PFSK-1 (cell line): ENCODE results near the gene CASQ1.

ENCODE experiments used
- FOXP2 ChIP-seq: optimal IDR thresholded peaks from 2 replicates; pipeline ENCODE3; 2011; ENCODE audit warnings: borderline replicate concordance, control low read depth, inconsistent platforms; ENCODE audit not compliant: insufficient read depth; ENCODE audit errors: extremely low read length, extremely low read depth
- POLR2AphosphoS5 ChIP-seq: IDR thresholded peaks from 2 replicates; pipeline ENCODE4 v1.6.1; 2012; ENCODE audit warnings: low read depth, mild to moderate bottlenecking, control low read depth, low read length, moderate library complexity
- REST ChIP-seq, 2 experiments: IDR thresholded peaks; 2 replicates each; pipeline versions ENCODE4 v1.6.1 to v1.8.0; 2011 to 2012; ENCODE audit warnings: low read depth in 2 of 2, low read length in 2 of 2, control low read depth in 1 of 2, inconsistent platforms in 1 of 2, mild to moderate bottlenecking in 1 of 2, moderate library complexity in 1 of 2; ENCODE audit not compliant: insufficient read depth in 1 of 2
- SIN3A ChIP-seq: IDR thresholded peaks from 2 replicates; pipeline ENCODE4 v1.6.1; 2012; ENCODE audit warnings: mild to moderate bottlenecking, low read length, moderate library complexity, borderline replicate concordance; ENCODE audit not compliant: insufficient read depth
- TAF1 ChIP-seq: IDR thresholded peaks from 2 replicates; pipeline ENCODE4 v1.6.1; 2012; ENCODE audit warnings: low read length, control low read depth, borderline replicate concordance; ENCODE audit not compliant: insufficient read depth

Gene CASQ1

GRCh38 chr1:160171980-160172379, 18.4 kb upstream of the CASQ1 start:
- TF ChIP-seq POLR2AphosphoS5 (no peak), FOXP2 (no peak), SIN3A (no peak), REST (IDR thresholded peaks at IDR 0.05; ENCODE audit: insufficient read depth in 1 of 2, low read depth in 2 of 2, low read length in 2 of 2) (no peak), TAF1 (no peak)

GRCh38 chr1:160177231-160177630, 13.1 kb upstream of the CASQ1 start:
- TF ChIP-seq FOXP2 = no peak

GRCh38 chr1:160177667-160178066, 12.7 kb upstream of the CASQ1 start:
- TF ChIP-seq REST (IDR thresholded peaks at IDR 0.05; ENCODE audit: insufficient read depth in 1 of 2, low read depth in 2 of 2, low read length in 2 of 2) (no peak), SIN3A (no peak), FOXP2 (no peak), TAF1 (no peak), POLR2AphosphoS5 (no peak)

- no peak for TF ChIP-seq REST (IDR thresholded peaks at IDR 0.05; ENCODE audit: insufficient read depth in 1 of 2, low read depth in 2 of 2, low read length in 2 of 2)
- no peak for TF ChIP-seq SIN3A
- no peak for TF ChIP-seq TAF1
- no peak for TF ChIP-seq FOXP2
- no peak for TF ChIP-seq POLR2AphosphoS5
Observed at GRCh38 chr1:160178731-160179130, 11.6 kb upstream of the CASQ1 start.

- no peak for TF ChIP-seq SIN3A
- TF ChIP-seq POLR2AphosphoS5 = no peak
- TF ChIP-seq REST (IDR thresholded peaks at IDR 0.05; ENCODE audit: insufficient read depth in 1 of 2, low read depth in 2 of 2, low read length in 2 of 2) = no peak
- TF ChIP-seq FOXP2 = no peak
- TF ChIP-seq TAF1 = no peak
Observed at GRCh38 chr1:160179336-160179735, 11.0 kb upstream of the CASQ1 start.
